ENCODE results near the gene CDC42.

The CDC42 gene

DNA sequence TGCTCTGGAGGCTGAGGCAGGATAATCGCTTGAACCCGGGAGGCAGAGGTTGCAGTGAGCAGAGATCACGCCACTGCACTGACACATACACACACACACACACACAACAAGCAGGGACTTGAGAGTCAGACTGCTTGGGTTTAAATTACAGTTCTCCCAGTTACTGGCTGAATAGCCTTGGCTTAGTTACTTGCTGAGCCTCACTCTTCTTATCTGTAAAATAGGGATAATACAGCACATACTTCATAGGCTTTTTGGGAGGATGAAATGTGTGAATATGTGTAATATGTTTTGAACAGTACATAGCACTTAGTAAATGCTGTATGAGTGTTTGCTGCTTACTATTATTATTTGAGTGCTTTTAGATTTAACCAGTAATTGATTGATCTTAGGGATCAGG, 23.8 kb downstream of the CDC42 start:
- no peak for DNase-seq

DNA sequence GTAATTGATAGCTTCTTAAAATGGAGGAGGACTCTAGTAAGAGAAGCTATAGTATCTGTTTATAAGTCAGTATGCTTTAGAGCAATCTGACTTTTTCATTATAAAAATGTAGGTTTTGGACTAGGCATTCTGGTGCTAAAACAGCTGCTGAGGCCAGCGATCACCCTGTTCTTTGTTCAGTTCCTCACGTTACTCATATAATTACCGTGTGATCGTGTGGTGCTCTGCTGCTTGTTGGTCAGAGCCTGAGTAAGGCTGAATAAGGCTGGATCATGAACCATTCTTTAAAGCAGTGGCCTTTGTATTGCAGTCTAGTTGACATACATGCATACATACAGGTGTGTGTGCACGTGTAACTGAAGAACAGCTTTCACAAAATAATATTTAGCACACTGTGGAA, 25.2 kb downstream of the CDC42 start:
- no peak for DNase-seq

DNA sequence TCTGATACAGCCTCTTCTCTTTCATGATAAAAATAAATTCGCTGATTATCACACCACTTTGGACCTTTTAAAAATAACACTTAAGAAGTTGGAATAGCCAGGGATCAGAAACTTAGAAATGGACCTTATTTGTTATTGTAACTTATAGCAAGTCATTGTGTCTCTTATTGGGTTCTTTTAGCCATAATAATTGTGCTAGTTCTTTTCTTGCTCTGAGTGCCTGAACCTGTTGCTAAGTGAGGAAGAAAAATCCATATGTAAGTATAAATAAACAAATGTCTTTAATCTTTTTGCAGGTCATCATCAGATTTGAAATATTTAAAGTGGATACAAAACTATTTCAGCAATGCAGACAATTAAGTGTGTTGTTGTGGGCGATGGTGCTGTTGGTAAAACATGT, 25.6 kb downstream of the CDC42 start:
- DNase-seq, result no peak

GRCh38 chr1:22080191-22080590, 27.7 kb downstream of the CDC42 start:
- no peak for DNase-seq

DNA sequence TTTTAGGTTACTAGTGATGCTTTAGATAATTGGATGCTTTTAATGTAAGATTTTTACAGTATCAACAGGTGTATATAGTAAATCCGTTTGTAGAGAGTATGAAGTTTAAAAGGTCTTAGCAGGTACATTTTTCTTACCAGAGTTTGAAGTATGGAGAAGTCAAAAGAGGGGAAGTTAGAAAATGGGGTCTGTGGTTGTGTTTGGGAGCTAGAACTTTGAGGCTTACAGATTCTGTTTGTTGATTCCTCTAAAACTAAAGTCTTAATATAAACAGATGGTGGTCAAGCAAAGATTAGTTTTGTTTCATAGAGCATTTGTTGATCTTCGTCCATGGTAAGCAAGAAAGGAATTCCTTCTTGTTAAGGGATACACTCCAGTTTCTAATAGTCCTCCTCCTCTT, 35.8 kb downstream of the CDC42 start:
- DNase-seq, result no peak

DNA sequence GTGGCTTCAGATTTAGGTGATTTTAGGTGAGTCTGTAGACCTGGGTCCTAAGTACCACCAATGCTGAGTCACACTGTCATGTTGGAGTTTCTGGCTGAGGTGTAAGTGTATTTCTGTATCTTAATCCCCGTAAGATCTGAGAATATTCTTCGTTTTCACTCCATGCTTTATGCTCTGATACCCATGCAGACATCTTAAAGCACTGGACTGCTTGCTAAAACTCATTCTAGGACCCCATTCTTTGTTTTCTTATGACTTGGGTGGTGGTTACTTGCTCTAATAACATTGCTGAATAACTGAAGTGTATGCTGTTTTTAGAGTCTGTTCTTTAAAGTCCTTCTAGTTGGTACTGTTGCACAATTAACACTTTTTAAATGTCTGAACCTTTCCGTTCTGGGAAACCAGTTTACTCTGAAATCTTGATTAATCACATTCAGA, 36.6 kb downstream of the CDC42 start:
- no peak for DNase-seq

- no peak for DNase-seq
Measured at GRCh38 chr1:22089787-22090186, 37.3 kb downstream of the CDC42 start.

DNA sequence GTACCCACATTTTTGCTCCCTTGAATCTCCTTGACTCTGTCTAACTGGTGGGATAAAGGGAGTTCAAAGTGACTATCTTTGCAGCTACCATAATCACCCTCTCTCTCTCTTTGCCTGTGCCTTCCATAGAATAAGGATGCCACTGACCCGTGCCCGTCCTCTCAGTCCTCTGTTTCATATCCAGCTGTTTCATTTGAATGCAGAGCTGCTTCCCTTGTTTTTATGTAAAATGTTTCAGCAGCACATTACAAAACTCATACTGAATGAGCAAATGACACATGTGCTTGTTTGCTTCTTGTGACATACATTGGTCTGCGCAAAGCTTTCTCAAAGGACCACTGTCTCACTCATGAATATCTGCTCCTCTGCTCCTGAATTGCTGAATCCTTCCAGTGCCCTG, 38.4 kb downstream of the CDC42 start:
- no peak for DNase-seq

DNA sequence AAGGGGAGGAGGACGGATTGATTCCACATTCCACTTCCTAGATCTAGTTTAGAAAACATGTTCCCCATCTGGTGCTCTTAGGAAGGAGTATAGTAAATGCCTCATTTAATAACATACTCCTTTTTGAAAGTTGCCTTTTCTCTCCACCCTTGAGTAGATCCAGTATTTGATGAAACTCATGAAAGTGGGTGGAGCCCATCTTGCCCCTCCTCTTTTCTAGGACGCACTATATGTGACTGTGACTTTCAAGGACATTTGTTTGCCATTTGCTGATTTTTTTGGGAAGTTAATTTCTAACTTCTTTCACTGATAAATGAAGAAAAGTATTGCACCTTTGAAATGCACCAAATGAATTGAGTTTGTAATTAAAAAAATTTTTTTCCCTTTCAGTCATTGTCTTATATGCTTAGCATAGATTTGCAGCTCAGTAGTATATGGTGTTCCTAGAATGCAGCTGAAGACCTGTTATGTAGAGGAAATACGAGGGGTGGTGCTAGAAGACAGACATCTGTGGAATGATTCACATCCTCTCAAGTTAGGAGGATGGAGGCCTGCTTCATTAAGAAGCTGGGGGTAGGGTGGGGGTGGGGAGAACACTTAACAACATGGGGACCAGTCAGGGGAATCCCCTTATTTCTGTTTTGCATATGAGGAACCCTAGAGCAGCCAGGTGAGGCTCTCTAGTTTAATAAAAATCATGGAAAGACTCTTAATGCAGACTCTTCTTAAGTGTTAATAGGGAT, 39.7 kb downstream of the CDC42 start:
- DNase-seq, result peak; percentile 47

DNA sequence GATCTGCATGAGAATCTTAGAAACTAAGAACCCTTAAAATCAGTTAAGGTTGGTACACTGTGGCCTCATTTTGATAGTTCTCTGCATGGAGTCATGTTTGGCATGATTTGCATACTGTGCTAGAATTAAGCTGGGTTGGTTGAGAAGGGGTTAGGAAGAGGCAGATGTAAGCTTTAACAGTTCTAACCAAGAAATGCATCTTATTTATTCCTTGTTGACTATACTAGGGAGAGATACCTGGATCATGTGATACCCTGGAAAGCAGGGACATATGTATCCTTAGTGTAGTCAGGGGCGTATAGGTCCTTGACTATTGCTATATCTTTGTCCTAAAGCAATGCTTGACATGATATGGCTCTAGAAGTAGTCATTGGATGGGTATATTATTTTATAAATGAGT, 41.0 kb downstream of the CDC42 start:
- no peak for DNase-seq

DNA sequence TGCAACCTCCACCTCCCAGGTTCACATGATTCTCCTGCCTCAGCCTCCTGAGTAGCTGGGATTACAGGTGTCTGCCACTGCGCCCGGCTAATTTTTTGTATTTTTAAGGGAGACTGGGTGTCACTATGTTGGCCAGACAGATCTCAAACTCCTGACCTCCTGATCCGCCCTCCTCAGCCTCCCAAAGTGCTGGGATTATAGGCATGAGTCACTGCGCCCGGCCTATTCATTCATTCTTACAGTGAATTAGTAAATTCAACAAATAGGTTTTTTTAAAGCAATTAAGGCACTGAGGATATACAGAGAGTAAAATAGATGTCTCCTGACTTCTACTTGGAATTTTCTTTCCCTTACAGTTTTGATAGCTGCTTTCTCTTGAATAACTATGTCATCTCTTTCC, 43.5 kb downstream of the CDC42 start:
- DNase-seq, result no peak

GRCh38 chr1:22096463-22096862, 44.0 kb downstream of the CDC42 start:
- no peak for DNase-seq

- DNase-seq, result no peak
Measured at GRCh38 chr1:22098752-22099151, 46.2 kb downstream of the CDC42 start.

DNA sequence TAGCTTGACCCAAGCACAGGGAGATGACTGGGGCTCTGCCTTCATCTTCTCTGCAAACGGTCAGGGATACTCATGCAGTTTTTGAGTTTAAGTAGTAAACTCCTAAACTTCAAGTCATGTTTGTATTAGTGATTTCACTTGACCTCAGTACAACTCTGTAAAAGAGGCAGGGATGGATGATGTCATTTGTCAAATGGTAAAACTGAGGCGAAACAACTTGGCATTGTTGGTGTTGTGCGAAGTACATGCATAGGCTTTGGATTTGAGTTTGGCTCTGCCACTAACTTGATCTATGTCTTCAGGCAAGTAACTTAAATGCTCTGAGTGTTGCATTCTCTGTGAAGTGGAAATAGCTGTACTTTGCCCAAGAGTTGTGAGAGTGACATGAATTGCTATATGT, 47.7 kb downstream of the CDC42 start:
- no peak for DNase-seq

GRCh38 chr1:22101199-22101598, 48.7 kb downstream of the CDC42 start:
- DNase-seq, result no peak

DNA sequence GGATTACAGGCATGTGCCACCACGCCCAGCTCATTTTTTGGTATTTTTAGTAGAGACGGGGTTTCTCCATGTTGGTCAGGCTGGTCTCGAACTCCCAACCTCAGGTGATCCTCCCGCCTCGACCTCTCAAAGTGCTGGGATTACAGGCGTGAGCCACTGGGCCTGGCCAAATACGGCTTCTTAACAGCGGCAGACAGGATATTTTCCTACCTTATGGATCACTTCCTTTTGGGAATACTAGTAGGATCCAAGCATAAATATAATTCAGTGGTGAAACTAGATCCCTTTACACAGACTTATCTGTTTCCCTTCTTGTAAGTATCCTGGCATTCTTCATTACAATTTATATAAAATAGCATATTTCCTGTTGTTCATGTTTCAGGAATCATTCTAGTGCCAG, 49.5 kb downstream of the CDC42 start:
- no peak for DNase-seq

- no peak for DNase-seq
Measured at GRCh38 chr1:22102746-22103145, 50.2 kb downstream of the CDC42 start.

- peak; percentile 20 for DNase-seq
Measured at GRCh38 chr1:22104094-22104493, 51.6 kb downstream of the CDC42 start.

GRCh38 chr1:22104865-22105437, 52.4 kb downstream of the CDC42 start:
- peak; percentile 38 for DNase-seq

- peak; percentile 23 for DNase-seq
Measured at GRCh38 chr1:22105611-22106207, 53.2 kb downstream of the CDC42 start.

DNA sequence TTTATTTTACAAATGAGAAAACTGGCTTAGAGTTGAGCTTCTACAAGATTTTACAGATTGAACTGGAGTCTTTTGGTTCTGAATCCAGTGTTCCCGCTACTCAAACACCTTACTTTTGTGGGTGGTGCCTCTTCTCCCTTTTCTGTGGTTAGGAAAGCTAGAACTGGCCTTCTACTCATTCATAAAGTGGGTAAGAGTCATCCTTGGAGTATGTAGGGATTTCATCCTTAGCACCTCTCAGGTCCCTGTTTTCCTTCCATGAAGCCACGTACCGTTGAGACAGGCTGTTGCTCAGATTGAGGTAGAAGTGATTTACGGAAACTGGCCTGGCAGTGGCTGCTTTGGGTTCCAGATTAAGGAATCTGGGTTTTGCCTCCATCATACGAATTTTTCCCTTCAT, 54.6 kb downstream of the CDC42 start:
- no peak for DNase-seq

DNA sequence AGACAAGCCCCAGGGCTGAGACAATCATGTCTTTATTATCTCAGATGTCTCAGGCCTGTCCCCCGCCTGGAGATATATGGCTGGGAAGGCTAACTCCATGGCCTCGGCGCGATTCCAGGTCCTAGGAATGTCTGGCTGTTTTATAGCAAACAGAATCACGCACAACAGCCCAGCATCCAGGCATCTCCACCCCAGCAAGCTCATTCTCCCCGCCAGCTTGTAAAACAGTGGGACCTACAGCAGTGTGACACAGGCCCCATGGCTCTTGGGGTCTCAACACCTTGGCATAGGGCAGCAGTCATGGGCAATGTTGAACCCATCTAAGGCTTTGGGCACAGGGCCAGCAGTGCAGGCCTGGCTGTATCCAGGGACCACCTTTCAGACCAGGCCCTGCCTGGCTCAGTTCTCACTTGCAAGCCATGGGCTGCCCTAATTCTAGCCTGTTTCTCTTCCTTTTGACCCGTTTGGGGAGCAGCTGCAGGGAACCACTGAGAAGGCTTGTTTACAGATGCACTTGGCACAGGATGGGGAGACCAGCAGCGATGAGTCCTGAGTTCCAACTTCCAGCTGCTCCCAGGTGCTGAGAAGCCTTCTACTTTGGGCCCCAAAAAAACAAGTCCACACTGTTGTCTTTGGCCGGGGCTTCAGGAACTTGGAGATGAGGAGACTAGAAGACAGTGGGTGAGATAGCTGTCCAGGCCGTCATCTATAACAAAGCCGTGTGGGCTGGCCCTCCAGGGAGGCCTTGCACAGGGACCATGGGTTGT, 56.0 kb downstream of the CDC42 start:
- no peak for DNase-seq

- no peak for DNase-seq
Measured at GRCh38 chr1:22110016-22110415, 57.5 kb downstream of the CDC42 start.

GRCh38 chr1:22111115-22111514, 58.6 kb downstream of the CDC42 start:
- no peak for DNase-seq

Data from stimulated activated CD4-positive, alpha-beta T cell treated with anti-CD3 and anti-CD28 coated beads, Interleukin-4, amount 100 ng/mL, for 24 hours (primary cell).